GM12874 (cell line): ENCODE results near the gene B4GAT1.

ENCODE experiments used
- CTCF ChIP-seq: IDR thresholded peaks from 2 replicates; pipeline ENCODE4 v1.5.1; 2011; ENCODE audit warnings: low read depth, mild to moderate bottlenecking, control low read depth, low read length, moderate library complexity; ENCODE audit not compliant: insufficient read depth

Gene B4GAT1

GRCh38 chr11:66324664-66325063 lies 22.8 kb downstream of the B4GAT1 start:
- no peak for TF ChIP-seq CTCF

- TF ChIP-seq CTCF: no peak
Measured at GRCh38 chr11:66323684-66324083, 23.7 kb downstream of the B4GAT1 start.

- no peak for TF ChIP-seq CTCF
Measured at GRCh38 chr11:66322732-66323427, 24.5 kb downstream of the B4GAT1 start.

GRCh38 chr11:66321606-66322005 lies 25.8 kb downstream of the B4GAT1 start:
- no peak for TF ChIP-seq CTCF

GRCh38 chr11:66318600-66318970 lies 28.8 kb downstream of the B4GAT1 start:
- no peak for TF ChIP-seq CTCF

- no peak for TF ChIP-seq CTCF
Measured at GRCh38 chr11:66317723-66318599, 29.5 kb downstream of the B4GAT1 start.

- TF ChIP-seq CTCF: no peak
Measured at GRCh38 chr11:66317322-66317722, 30.1 kb downstream of the B4GAT1 start.
